NCI-H748 (cell line): ENCODE results near the gene RSBN1L.
"Not testable (repeated sequence)": the region's sequence is repeated elsewhere in the genome, so short reads cannot be mapped to it uniquely, and the experiment has no call there.

Experiments
- DNase-seq: peaks from one replicate; lab custom pipeline; 2025; ENCODE audit not compliant: unreplicated experiment; lab: John Stamatoyannopoulos, UW

RSBN1L gene

DNA sequence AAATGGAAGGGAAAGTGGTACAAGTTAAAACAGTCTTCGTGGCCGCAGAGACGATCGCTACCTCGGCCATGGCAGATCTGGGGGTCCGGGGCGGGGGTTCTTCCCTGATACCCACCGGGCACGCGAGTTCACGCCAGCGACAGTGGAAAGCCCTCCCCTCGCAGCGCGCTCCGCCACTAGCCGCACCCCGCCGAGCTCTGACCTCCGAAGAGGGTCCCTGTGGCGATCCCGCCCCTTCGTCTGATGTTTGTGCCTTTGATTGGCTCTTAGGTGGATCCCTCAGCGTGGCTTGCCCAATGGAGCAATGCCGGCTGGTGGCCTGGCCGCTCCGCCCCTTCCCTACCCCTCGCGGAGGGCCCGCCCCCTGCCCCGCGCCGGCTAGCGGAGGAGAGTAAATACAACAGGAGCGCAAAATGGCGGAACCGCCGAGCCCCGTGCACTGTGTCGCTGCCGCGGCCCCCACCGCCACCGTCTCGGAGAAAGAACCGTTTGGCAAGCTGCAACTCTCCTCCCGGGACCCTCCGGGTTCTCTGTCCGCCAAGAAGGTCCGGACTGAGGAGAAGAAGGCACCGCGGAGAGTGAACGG is at the start of gene RSBN1L:
RSBN1L (plus strand) TSS at position 403 of the 586 bp plus-strand sequence; CDS start at position 414, 11 bp downstream.
- peak; percentile 98 for DNase-seq

DNA sequence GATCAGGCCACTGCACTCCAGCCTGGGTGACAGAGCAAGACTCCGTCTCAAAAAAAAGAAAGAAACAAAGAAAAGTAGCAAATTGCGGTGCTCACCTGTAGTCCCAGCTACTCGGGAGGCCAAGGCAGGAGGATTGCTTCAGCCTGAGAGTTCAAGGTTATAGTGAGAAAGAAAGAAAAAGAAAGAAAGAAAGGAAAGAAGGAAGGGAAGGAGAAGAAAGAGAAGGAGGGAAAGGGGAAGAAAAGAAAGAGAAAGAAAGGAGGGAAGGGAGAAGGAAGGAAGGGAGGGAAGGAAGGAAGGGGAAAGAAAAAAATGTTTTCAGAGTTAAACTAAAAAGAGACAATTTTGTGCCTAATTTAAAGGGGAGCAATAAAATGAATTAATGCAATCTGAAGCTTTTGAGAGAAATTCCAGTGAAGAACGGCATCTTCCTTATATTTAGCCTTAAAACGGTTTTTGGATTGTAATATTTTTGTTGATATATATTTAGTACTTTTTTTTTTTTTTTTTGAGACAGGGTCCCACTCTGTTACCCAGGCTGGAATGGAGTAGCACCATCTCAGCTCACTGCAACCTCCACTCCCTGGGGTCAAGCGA is 47.4 kb upstream of the RSBN1L start:
- DNase-seq = no peak

DNA sequence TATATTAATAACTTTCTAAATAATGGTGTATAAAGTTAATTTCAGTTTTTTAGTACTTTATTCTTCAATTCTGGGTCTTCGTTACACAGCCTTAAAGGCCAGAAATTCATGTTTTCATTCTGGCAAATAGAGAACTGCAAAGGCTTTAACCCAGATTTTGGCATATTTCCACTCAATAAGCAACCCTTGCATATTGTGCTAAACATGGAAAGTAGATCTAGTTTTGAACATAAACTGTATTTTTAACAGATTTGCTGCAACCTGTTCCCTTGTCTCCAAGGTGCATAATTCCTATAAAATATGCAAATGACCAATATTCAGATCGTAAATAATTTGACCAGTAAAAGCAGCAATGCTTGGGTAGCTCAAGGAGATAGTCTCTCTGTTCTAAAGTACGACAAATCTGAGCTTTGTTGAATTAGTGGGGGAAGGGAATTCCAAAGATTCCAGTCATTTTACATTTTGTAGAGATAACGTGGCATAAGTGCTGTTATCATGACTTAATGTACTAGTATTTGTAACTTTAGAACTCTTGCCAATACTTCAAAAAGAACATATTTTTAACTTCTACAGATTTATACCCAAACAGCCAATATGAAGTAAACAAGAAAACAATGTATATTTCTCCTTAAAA is 46.4 kb upstream of the RSBN1L start:
- DNase-seq = no peak

DNA sequence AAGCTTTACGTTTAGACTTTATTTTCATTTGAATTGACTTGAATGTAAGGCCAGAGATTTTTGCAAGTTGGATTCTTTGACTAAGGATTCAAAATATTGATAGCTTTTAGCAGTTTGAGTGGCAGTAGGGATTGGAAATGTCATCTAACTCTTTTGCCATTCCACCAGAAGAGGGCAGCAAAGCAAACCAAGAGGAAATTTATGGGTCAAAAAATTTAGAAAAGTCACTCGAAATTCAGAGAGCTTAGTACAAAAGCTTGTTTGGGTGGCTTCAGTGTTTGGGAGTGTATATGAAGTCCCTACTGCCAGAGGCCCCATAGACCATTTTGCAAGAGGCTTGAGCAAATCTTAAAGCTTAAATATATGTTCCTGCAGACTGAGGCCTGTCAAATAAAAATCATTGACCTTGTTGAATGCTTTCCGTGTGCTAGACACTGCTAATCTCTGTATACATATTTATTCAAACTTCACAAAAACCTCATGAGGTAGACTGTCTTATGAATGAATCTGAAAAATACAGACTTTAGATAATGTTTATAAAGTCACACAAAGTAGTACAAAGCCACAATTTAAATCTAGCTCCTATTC is 44.6 kb upstream of the RSBN1L start:
- peak; percentile 30 for DNase-seq

DNA sequence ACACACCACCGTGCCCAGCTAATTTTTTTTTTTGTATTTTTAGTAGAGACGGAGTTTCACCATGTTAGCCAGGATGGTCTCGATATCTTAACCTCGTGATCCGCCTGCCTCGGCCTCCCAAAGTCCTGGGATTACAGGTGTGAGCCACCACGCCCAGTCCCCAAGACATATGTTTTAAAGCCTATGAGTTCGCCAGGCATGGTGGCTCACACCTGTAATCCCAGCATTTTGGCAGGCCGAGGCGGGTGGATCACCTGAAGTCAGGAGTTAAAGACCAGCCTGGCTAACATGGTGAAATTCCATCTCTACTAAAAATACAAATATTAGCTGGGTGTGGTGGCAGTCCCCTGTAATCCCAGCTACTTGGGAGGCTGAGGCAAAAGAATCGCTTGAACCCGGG is 43.4 kb upstream of the RSBN1L start:
- not testable (repeated sequence) for DNase-seq

DNA sequence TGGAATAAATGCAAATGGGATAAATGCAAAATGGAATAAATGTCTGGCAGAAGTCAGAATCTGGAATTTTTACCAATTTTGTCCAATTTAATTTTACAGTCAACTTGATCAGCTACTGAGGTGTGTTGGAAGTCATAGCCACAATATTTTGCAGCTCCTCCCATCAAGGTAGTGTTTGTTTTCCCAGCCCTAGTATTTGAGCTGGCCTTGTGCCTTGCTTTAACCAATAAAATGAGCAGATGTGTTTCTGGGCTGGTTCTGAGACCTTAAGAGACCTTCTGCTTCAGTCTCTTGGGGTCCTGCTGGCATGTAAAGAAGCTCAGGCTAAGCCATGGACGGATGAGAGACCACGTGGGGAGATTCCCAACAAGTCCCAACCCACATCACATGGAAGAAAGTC is 42.7 kb upstream of the RSBN1L start:
- DNase-seq = no peak

DNA sequence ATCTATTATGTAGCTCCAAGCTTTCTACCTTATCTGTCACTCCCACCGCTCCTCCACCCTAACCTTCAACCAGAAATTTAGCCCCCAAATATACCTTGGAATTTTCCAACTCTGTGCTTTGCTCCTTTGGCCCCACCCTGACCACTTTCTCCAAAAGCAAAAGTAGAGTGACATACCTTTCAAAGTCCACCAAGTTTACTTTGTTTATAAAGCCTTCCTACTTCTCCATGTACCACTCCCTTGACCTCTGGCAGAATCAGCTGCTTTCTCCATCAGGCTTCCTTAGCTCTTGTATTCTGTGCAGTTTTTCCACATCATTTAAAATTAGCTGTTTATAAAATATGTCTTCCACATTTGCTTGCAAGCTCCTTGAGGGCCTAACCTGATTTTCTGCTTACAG is 40.9 kb upstream of the RSBN1L start:
- DNase-seq = no peak

DNA sequence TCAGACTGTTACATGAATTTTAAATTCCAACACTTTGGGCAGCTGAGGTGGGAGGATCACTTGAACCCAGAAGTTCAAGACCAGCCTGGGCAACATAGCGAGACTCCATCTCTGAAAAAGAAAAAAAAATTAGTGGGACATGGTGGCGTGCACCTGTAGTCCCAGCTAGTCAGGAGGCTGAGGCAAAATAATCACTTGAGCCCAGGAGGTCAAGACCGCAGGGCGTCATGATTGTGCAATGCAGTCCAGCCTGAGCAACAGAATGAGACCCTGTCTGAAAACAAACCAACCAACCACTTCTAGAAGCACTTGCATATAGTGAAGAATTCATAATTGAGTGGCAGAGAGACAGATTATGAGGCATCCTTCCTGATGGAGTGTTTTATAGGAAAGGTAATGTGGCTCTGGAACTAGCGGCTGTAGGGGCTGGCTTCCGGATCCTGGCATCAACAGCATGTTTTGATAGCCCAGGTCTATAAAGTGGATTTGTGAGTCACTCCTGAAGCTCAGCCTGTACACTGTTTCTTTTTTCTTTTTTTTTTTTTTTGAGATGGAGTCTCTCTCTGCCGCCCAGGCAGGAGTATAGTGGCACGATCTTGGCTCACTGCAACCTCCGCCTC is 40.3 kb upstream of the RSBN1L start:
- DNase-seq = no peak

DNA sequence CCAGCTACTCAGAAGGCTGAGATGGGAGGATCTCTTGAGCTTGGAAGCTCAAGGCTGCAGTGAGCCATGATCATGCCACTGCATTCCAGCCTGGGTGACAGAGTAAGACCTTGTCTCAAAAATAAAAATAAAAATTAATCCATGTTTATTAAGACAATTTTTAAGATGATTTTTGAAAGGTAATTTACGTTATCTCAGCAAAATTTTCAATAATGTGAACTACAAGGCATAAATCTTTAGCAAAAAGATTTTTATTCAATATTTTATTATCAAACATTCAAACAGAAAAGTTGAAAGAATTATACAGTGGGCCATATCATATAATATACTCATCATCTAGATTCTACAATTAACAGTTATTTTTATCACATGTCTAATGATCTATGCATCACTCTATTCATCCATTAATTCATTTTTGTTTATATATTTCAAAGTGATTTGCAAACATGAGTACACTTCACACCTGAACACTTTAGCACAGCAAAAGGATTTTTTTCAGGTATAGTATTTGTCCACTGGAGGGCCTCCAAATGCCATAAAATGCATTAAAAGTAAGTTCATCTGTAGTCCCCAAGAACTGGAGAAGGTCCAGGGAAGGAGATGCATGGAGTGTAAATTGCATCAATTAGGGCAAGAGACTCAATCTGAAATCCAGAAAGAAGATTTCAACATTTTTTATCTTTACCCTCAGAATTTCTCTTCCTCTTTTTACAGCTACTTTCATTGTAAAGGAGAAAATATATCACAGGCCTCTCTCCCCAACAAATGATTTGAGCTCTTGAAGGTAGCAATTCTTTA is 38.6 kb upstream of the RSBN1L start:
- DNase-seq = peak; percentile 71

DNA sequence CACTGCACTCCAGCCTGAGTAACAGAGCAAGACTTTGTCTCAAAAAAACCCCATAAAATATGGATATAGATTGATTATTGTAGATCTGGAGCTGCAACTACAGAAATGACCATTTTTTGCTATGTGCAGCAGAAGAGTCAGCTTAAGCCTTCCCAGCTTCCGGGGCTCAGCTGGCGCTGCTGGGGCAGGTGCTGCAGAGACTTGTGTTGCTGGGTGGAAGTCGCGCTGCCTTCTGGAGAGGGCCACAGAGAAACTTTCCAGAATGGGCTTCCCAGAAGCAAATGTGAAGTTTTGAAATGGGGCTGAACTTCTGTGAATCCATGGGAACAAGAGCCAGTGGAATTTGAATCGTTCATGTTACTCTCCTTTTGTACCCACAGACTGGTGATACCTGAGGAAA is 37.3 kb upstream of the RSBN1L start:
- DNase-seq = no peak

DNA sequence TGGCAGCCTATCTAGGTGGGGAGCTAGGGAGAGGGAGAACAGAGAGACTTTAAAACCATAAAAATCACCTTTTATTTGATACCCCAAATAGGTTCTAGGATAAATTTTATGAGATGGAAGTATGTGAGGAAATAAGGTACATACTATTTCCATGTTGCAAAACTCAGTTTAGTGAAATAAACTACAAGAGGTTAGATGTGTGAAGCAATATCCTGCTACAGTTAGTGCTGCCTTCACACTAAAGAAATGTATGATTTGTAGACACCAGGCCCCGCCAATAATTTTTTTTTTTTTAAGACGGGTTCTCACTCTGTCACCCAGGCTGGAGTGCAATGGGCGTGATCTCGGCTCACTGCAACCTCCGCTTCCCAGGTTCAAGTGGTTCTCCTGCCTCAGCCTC is 34.4 kb upstream of the RSBN1L start:
- no peak for DNase-seq

DNA sequence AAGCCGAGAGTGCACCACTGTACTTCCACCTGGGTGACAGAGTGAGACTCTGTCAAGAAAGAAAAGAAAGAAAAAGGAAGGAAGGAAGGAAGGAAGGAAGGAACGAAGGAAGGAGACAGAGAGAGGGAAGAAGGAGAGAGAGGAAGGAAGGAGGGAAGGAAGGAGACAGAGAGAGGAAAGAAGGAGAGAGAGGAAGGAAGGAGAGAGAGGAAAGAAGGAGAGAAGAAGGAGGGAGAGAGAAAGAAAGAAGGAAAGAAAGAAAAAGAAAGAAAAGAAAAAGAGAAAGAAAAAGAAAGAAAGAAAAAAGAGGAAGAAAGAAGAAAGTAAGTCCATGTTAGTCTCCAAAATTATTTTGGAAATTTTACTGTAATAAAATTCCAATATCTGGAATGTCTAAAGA is 33.4 kb upstream of the RSBN1L start:
- no peak for DNase-seq

DNA sequence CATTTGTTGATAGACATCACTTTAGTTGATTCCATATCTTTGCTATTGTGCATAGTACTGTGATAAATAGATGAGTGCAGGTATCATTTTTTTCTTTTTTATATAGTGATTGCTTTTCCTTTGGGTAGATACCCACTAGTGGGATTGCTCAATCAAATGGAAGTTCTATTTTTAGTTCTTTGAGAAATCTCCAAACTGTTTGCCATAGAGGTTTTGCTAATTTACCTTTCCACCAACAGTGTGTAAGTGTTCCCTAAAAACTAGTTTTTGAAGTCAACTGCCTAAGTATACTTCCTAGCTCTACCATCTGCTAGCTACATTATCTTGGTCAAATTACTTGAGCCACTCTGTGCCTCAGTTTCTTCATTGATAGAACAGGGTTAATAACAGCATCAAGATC is 31.5 kb upstream of the RSBN1L start:
- DNase-seq = no peak

DNA sequence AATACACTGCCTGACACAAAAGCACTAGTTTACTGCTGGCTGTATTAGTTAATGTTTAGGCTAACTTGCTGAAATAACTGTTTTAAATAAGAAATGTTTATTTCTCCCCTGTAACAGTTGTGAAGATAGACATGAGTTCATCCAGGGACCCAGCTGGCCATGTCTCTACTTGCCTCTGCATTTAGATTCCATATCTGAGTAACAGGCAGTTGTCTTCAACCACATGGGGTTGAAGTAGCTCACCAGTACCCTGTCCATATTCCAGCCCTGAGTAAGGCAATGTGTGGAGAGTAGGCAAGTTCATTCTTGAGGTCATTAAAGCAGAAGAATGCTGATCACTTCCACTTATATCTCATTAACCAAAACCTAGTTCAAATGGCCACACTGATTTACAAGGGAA is 31.1 kb upstream of the RSBN1L start:
- DNase-seq = no peak

DNA sequence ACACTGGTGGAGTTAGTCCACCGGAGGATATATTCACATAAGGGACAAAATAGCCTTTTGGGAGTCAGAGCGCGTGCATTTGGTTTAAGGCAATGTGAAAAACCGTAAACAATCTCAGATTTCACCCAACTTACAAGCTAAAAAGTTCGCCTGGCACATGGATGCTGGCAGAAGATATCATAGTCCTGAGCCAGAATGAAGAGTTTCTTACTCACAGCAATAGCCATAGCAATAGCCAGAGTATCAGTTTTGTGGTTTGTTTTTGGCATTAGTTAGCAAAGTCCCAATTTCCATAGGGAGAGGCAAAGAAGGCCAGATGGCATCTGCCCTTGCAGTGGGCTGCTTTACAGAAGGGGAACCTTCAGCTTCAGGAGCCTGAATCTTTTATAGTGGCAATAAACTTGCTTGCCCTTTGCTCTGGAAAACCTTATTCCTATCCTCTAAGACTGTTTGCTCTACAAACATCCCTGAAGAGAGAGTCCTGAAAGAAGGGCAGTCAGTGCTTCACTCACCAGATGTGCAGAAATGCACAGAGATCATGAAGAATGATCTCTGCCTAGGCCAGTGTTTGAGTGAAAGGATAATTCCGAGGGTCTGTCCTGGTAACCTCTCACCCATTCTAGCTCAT is 28.7 kb upstream of the RSBN1L start:
- DNase-seq = no peak

DNA sequence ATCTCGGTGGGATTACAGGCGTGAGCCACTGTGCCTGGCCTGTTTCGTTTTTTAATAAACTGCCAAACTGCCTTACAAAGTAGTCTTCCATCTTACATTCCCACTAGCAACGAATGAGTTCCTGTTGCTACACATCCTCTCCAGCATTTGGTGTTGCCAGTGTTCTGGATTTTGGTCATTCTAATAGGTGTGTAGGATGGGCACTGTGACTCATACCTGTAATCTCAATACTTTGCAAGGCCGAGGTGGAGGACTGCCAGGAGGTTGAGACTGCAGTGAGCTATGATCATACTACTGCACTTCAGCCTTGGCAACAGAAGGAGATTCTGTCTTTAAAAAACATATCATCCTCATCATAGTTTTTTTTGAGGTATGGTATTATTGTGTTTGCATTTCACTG is 21.4 kb upstream of the RSBN1L start:
- DNase-seq = no peak

DNA sequence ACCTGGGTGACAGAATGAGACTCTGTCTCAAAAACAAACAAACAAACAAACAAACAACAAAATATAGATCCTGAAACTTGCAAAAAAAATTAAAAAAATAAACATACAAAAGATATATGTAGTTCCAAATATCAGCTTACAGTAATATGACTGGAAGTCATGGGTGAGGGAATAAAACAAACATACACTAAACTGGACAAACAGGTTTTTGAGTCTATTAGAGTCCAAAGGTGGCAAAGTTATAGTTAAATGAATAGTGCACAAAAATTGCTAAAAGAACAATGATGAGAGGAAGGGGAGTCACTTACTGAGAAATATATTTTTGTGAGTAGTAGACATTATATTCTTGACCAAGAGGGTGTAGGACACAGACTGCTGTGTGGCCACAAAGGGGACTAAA is 16.7 kb upstream of the RSBN1L start:
- DNase-seq = peak; percentile 76

DNA sequence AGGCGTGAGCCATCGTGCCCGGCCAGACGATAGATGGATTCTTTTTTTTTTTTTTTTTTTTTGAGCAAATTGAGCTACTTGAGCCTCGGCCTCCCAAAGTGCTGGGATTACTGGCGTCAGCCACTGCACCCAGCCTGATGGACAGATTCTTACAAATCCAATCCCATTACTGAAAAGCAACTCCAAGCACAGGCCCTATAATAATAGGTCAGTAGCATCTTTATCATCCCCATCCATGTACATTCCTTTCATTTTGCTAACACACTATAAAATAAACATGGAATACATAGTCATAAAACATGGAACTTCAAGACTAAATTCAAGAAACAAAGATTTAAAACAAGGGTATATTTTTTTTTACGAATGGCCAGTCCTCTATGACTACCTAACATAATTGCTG is 16.0 kb upstream of the RSBN1L start:
- DNase-seq = no peak

DNA sequence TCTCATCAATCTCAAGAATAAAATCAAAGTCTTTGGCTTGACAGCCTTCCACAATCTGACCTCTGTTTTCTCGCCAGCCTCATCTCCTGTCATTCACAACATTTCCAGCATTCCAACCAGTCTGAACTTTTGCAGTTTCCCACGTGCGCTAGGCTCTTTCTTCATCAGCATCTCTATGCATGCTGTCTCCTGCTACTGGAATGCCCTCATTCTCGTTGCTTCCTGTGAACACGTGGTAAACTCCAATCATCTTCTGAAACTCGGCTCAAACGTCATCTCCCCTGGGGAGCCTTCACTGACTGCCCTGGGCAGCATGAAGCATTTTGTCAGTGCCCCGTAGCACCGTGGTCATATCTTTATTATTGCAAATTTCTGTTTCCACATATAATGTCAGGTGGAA is 12.2 kb upstream of the RSBN1L start:
- DNase-seq = no peak

DNA sequence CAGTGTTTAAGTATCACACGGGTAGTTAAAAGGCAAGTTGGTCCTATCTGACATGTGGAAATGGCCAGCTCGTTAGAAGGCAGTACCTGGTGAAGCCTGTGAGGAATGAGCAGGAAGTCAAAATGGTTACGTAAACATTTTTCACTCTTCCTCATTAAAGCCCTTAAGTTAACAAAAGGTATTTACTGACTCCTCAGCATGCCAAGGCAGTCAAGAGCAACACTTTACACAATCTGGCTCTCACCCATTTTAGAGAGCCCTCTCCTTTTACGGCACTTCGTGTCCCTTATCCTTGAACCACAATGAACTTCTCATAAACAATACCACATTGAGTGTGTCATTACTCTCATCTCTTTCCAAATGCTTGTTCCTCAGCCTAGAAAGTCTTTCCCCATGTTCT is 11.0 kb upstream of the RSBN1L start:
- peak; percentile 40 for DNase-seq
